Activated T-cell treated with anti-CD3 and anti-CD28 coated beads, Interleukin-2, amount 50 U/mL, for 4 hours (primary cell): Measurements from ENCODE around the gene MRO. TPM values are rescaled to one million over a fixed set of nuclear protein-coding genes. Genes with fewer than 3 reads are reported as not detected.
"Not testable (repeated sequence)": the region's sequence is repeated elsewhere in the genome, so short reads cannot be mapped to it uniquely, and the experiment has no call there.

Experiments
- ATAC-seq, 2 donors: fragments of 200-7000 bp; cut with Tn5 transposase; one replicate each; pipeline ENCODE4 v1.10.0; 2021
- DNase-seq: peaks from one replicate; pipeline ENCODE4 v3.0.0-alpha.2; 2020
- H3K27me3 Mint-ChIP-seq: one replicate; pipeline ENCODE4 v1.8.0; 2021; ENCODE audit warnings: low read depth, mixed read lengths
- H3K36me3 Mint-ChIP-seq: one replicate; pipeline ENCODE4 v1.8.0; 2022; ENCODE audit warnings: mixed read lengths; ENCODE audit not compliant: insufficient read depth
- H3K4me1 Mint-ChIP-seq: one replicate; pipeline ENCODE4 v1.8.0; 2021; ENCODE audit warnings: low read depth, mixed read lengths
- H3K4me3 Mint-ChIP-seq: one replicate; pipeline ENCODE4 v1.8.0; 2021; ENCODE audit warnings: mild to moderate bottlenecking, moderate library complexity, mixed read lengths
- H3K9me3 Mint-ChIP-seq: one replicate; pipeline ENCODE4 v1.8.0; 2021; ENCODE audit warnings: mixed read lengths
- total RNA-seq, 3 donors: library from RNA; stranded (reverse); gene quantifications; one replicate each; pipeline ENCODE4 v1.2.1, GENCODE V29; 2021

Gene MRO
- not detected for total RNA-seq

GRCh38 chr18:50819728-50820378 is at the start of gene MRO:
Gene MRO (minus strand): TSS chr18:50820016. CDS start chr18:50809400, 10,616 bp downstream.
- DNase-seq (peak; percentile 75), ATAC-seq (peak; percentile 97 to 98)
- no peaks in the 10 kb centered on the region for H3K9me3 Mint-ChIP-seq
- H3K4me3 Mint-ChIP-seq: no peak within 1 kb of the TSS
- H3K27me3 Mint-ChIP-seq: peaks cover 10% of the 10 kb centered on the region
- no peaks in the 10 kb centered on the region for H3K4me1 Mint-ChIP-seq
- no peaks in the 10 kb centered on the region for H3K36me3 Mint-ChIP-seq

DNA sequence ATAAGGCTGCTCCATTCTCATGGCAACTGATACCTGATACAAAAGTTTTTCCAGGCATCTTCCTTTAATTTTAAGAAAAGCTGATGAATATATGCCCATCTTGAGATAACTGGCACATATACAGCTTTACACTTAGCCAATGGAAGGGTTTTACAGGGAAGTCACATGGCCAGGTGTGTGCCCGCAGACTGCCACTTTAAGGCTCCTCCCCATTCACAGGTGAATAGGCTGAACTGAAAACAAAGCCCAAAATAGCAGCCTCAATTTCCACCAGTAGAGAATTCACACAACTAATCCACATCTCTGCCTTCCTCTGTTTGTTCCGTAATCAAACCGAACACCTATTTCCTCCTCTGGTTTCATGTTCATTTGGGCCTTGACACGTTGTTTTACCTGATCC is 49.3 kb upstream of the MRO start:
- no peaks in the 10 kb centered on the region for H3K27me3 Mint-ChIP-seq
- no peaks in the 10 kb centered on the region for H3K36me3 Mint-ChIP-seq
- H3K4me1 Mint-ChIP-seq: no peaks in the 10 kb centered on the region
- no peak for DNase-seq
- no peaks in the 10 kb centered on the region for H3K9me3 Mint-ChIP-seq
- no peak for ATAC-seq
- no peak overlapping the region for H3K4me3 Mint-ChIP-seq

GRCh38 chr18:50866765-50867164 is 46.9 kb upstream of the MRO start:
- Mint-ChIP-seq H3K4me3 (no peak overlapping the region), H3K9me3 (no peaks in the 10 kb centered on the region), H3K4me1 (no peaks in the 10 kb centered on the region), H3K36me3 (no peaks in the 10 kb centered on the region), H3K27me3 (peaks cover under 1% of the 10 kb centered on the region)
- DNase-seq (no peak), ATAC-seq (no peak)

DNA sequence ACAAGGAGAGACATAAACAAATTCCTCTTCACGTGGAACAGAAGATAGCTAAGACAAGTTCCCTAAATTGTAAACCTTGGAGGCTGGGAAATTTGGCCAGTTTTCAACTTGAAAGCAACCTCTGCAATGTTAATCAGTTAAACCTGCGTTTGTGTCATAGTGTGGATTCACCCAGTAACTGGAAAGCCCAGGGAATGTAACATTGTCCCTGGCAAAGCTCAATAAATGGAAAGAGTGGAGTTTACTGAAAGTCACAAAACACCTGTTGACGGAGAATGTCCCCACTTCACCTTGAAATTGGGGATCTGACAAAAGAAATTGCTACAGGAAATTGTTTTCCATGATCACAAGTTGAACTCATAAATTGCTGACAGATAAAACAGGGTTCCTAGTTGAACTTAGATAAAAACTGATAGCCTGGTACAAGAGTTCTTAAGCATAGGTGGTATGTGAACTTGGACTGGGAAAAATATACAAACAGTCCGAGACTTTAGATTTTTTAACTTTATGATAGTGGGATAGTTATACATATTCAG is 44.1 kb upstream of the MRO start:
- H3K4me3 Mint-ChIP-seq: no peak overlapping the region
- peaks cover 9% of the 10 kb centered on the region for H3K27me3 Mint-ChIP-seq
- no peak for DNase-seq
- no peaks in the 10 kb centered on the region for H3K36me3 Mint-ChIP-seq
- H3K9me3 Mint-ChIP-seq: no peaks in the 10 kb centered on the region
- H3K4me1 Mint-ChIP-seq: no peaks in the 10 kb centered on the region
- no peak for ATAC-seq

DNA sequence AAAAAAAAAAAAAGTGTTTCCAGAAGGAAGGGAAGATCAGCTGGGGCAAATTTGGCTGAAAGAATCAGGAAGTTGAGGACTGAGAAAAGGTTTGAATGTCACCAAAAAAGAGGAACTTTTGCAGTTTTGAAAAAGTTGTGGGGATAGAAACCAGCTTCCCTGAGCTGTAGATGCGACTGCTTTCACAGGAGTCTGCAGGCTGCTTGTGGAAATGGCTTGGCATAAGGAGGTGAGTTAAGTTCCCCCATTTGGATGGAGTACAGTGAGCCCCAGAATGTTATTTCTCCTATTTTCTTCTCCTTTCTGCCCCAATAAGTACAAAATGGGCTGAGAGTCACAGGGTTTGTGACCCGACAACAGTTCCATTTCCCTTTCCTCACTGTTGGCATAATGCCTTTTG is 42.6 kb upstream of the MRO start:
- peaks cover 9% of the 10 kb centered on the region for H3K27me3 Mint-ChIP-seq
- DNase-seq (no peak), ATAC-seq (no peak)

DNA sequence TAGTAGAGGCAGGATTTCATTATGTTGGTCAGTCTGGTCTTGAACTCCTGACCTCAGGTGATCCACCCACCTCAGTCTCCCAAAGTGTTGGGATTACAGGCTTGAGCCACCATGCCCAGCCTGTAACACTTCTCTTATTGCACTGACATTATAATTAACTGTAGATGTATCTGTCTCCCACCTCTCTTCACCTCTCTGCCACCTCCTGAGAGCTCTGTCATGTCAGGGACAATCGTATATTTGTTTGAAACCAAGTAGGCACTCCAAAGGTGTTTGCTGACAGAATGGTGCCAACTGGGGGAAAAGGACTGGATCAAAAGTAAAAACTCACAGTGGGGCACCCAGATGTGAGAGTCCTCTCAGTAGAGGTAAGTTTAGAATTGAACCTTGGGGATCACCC is 41.8 kb upstream of the MRO start:
- Mint-ChIP-seq H3K9me3 (no peaks in the 10 kb centered on the region), H3K27me3 (peaks cover 9% of the 10 kb centered on the region)

More for the DNA sequence above, 42.6 kb upstream of the MRO start:
- Mint-ChIP-seq H3K4me1 (no peaks in the 10 kb centered on the region), H3K4me3 (no peak overlapping the region), H3K9me3 (no peaks in the 10 kb centered on the region), H3K36me3 (no peaks in the 10 kb centered on the region)

DNA sequence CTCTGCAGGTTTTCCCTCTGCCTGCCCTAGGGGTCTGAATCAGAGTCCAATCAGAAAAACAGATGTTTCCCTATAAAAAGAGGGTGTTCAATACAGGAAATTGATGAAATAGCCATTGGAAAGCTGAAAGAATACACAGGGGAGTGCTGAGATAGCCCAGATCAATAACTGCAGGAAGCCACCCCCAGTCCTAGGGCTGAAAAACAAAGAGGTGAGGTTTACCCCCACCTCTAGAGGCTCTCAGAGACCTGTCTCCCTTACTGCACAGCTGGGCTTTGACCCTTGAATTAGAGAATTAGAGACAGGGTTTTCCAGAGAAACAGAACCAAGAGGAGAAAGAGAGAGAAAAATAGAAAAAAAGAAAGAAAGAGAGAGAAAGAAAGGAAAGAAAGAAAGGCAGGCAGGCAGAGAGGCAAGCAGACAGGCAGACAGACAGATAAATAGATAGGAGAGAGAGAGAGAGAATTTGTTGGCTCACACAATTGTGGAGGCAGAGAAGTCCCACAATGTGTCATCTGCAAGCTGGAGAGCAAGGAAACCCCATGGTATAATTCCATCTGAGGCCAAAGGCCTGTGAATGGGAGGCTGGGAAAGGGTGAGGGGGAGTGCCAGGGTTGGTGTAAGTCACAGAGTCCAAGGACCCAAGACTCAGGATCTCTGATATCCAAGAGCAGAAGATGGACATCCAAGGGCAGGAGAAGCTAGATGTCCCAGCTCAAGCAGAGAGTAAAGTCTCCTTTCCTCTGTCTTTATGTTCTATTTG is 40.2 kb upstream of the MRO start:
- H3K4me3 Mint-ChIP-seq: no peak overlapping the region
- ATAC-seq (no peak), DNase-seq (no peak)
- no peaks in the 10 kb centered on the region for H3K4me1 Mint-ChIP-seq
- H3K36me3 Mint-ChIP-seq: no peaks in the 10 kb centered on the region
- H3K27me3 Mint-ChIP-seq: peaks cover 9% of the 10 kb centered on the region
- no peaks in the 10 kb centered on the region for H3K9me3 Mint-ChIP-seq

More for the DNA sequence above, 41.8 kb upstream of the MRO start:
- H3K4me3 Mint-ChIP-seq: no peak overlapping the region
- ATAC-seq (no peak), DNase-seq (no peak)
- no peaks in the 10 kb centered on the region for H3K4me1 Mint-ChIP-seq
- no peaks in the 10 kb centered on the region for H3K36me3 Mint-ChIP-seq

DNA sequence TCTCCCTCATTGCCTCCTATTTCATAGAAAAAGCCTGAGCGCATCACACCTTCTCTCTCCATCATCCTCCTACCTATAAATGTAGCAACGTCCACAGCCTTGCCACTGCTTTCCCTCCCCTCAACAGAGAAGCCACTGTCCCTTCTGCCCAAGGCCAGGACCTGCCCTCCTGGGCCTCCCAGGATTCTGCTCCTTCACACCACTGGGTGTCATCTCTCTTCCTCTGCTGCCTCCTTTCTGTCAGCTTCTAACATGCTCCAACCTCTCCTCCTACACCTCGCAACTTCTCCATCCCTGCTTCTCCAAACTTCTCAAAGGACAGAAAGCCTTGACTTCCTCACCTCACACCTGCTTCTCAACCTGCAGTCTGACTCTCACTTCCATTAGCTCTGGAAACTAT is 37.9 kb upstream of the MRO start:
- H3K36me3 Mint-ChIP-seq: peaks cover 3% of the 10 kb centered on the region
- H3K4me1 Mint-ChIP-seq: no peaks in the 10 kb centered on the region
- H3K9me3 Mint-ChIP-seq: peaks cover 8% of the 10 kb centered on the region
- H3K4me3 Mint-ChIP-seq: no peak overlapping the region
- ATAC-seq (no peak), DNase-seq (no peak)
- peaks cover 13% of the 10 kb centered on the region for H3K27me3 Mint-ChIP-seq

DNA sequence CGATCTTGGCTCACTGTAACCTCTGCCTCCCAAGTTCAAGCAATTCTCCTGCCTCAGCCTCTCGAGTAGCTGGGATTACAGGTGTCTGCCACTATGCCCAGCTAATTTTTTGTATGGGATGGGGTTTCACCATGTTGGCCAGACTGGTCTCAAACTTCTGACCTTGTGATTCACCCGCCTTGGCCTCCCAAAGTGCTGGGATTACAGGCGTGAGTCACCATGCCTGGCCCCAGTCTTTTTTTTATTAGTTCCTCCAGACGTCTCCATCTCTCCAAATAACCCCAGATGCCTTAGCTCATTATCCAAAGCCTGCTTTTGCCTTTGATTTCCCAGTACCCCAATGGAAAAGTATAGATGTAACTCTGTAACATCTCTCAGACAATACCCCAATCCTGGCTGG is 37.4 kb upstream of the MRO start:
- not testable (repeated sequence) for H3K36me3 Mint-ChIP-seq, H3K9me3 Mint-ChIP-seq, DNase-seq, H3K4me1 Mint-ChIP-seq, H3K4me3 Mint-ChIP-seq, ATAC-seq
- peaks cover 16% of the 10 kb centered on the region for H3K27me3 Mint-ChIP-seq

- Mint-ChIP-seq H3K4me3 (no peak overlapping the region), H3K36me3 (peaks cover 3% of the 10 kb centered on the region), H3K9me3 (peaks cover 8% of the 10 kb centered on the region), H3K4me1 (no peaks in the 10 kb centered on the region), H3K27me3 (peaks cover 12% of the 10 kb centered on the region)
- DNase-seq (no peak), ATAC-seq (no peak)
Measured at GRCh38 chr18:50855976-50856757, 36.4 kb upstream of the MRO start.

DNA sequence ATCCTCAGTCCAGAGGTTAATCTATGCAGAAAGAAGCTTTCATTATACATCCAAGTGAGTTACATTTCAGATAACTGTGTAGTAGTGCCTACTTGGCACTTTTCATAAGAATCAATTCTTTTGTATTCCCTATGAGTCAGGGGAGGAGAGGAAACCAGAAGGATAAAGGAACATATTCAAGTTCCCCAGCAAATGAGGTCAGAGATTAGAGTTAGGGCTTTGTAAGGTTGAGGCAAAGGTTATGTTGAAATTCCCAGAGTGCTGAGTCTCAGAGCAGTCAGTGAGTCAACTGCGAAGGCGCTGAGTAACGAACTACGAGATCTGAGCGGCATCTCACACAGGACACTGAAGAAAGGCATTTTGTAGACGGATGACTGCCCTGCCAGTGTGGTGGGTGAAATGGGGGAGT is 34.1 kb upstream of the MRO start:
- peaks cover 3% of the 10 kb centered on the region for H3K36me3 Mint-ChIP-seq
- H3K27me3 Mint-ChIP-seq: peaks cover 7% of the 10 kb centered on the region
- no peaks in the 10 kb centered on the region for H3K4me1 Mint-ChIP-seq
- H3K4me3 Mint-ChIP-seq: no peak overlapping the region
- peaks cover 8% of the 10 kb centered on the region for H3K9me3 Mint-ChIP-seq
- no peak for DNase-seq
- ATAC-seq: no peak

DNA sequence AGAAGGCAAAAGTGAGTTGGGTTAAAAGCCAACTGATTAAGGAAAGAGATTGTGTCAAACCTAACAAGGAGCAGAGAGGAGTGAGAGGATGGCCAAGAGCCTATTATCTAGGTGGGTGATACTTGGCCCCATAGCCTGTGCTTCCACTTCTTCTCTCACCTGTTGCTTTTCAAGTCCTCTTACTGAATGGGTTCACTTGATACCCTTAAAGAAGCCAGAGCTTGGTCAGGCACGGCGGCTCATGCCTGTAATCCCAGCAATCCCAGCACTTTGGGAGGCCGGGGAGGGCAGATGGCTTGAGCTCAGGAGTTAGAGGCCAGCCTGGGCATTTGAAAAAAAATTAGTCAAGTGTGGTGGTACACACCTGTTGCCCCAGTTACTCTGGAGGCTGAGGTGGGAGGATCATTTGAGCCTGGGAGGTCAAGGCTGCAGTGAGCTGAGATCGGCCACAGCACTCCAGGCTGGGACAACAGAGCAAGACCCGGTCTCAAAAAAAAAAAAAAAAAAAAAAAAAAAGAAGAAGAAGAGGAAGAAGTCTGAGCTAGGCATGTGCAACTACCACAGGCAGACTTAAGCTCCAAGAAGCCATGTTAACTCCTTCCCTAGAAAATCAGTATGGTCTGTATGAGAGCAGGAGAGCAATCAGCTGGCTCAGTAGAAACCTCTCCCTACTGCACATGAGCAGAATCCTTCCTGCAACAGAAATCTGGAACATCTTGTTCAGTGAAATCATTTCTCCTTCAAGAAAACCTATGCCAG is 30.7 kb upstream of the MRO start:
- H3K27me3 Mint-ChIP-seq: peaks cover 7% of the 10 kb centered on the region
- H3K9me3 Mint-ChIP-seq: peaks cover 8% of the 10 kb centered on the region
- H3K4me3 Mint-ChIP-seq: no peak overlapping the region
- peaks cover 3% of the 10 kb centered on the region for H3K36me3 Mint-ChIP-seq
- no peaks in the 10 kb centered on the region for H3K4me1 Mint-ChIP-seq
- ATAC-seq (no peak), DNase-seq (no peak)

GRCh38 chr18:50849419-50849821 is 29.6 kb upstream of the MRO start:
- no peak for ATAC-seq
- Mint-ChIP-seq H3K9me3 (peaks cover 8% of the 10 kb centered on the region), H3K36me3 (peaks cover 3% of the 10 kb centered on the region), H3K4me1 (no peaks in the 10 kb centered on the region), H3K27me3 (peaks cover 6% of the 10 kb centered on the region), H3K4me3 (no peak overlapping the region)
- no peak for DNase-seq

DNA sequence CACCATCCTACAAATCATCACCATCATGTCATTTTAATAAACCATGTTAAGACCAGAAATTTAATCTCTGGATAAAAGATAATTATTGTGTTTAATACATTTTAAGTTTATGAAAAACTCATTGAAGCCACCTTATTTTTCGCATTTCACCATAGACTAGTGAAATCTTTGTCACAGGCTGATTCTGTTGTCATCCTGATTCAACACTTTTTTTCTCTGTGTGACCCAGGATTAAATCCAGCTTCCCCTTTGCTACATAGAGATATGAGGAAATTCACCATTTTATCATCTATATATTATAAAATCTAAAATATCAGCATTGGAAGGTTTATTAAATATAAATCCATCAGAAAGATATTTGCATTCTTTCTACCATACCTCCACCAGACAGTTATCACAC is 29.2 kb upstream of the MRO start:
- peaks cover 3% of the 10 kb centered on the region for H3K36me3 Mint-ChIP-seq
- DNase-seq: no peak
- peaks cover 4% of the 10 kb centered on the region for H3K27me3 Mint-ChIP-seq

More for the DNA sequence above, 29.2 kb upstream of the MRO start:
- H3K4me1 Mint-ChIP-seq: no peaks in the 10 kb centered on the region
- no peak overlapping the region for H3K4me3 Mint-ChIP-seq
- peaks cover 4% of the 10 kb centered on the region for H3K9me3 Mint-ChIP-seq
- ATAC-seq: no peak
